ENCODE data around the gene AFG3L2.
A peak's percentile ranks its signal among the peaks of the same experiment; 100 is the strongest.

AFG3L2 gene

DNA sequence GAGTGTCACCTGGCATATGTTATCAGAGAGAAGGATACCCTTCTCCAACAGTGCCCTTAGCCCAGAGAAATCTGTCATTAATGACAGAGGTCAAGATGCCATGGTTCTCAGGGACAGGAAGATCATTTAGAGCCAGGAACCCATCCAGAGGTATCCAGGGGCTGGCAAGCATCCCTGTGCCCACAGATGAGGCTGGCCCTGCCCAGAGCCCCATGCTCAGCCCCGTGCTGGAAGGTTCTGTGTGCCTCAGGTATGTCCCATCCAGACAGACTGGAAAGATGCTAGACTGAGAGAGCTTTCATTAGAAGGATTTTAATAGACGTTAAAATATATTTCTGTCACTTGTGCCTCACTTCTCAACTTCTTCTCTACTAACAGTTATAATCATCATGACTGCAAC lies 77.2 kb downstream of the AFG3L2 start:
- DNase-seq, result no peak

DNA sequence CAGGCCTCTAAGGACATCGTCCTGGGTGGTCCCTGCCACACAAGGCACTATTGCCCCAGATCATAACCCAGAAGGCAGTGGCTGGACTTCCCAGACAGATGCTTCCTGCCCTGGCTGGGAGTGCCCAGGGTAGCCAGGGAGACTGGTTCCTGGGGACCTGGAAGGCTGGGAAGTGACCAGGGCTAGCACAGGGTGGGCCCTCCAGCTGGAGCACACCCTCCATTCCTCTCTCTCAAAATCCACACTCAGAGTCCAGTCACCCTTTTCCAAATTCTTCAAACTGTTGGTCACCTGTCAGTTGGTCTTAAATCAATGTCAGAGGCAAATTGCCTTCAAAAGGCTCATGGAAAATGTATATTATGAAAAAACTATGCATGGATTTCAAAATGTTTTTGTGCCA lies 80.6 kb downstream of the AFG3L2 start:
- DNase-seq, result no peak

DNA sequence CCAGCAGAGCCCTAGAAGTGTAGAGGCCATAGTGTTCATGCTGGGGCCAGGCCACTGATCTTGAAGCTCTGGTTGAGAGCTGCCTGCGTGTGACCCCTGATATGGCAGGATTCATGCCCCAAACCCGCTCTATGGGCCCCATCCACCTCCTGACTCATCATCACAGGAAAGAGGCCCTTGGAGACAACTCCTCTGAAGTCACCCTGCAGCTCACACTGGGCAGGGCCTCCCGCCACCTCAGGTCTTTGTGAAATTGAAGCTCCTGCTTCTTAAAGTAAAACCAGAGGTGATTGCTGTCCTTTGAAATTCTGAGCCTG lies 81.0 kb downstream of the AFG3L2 start:
- no peak for DNase-seq

DNA sequence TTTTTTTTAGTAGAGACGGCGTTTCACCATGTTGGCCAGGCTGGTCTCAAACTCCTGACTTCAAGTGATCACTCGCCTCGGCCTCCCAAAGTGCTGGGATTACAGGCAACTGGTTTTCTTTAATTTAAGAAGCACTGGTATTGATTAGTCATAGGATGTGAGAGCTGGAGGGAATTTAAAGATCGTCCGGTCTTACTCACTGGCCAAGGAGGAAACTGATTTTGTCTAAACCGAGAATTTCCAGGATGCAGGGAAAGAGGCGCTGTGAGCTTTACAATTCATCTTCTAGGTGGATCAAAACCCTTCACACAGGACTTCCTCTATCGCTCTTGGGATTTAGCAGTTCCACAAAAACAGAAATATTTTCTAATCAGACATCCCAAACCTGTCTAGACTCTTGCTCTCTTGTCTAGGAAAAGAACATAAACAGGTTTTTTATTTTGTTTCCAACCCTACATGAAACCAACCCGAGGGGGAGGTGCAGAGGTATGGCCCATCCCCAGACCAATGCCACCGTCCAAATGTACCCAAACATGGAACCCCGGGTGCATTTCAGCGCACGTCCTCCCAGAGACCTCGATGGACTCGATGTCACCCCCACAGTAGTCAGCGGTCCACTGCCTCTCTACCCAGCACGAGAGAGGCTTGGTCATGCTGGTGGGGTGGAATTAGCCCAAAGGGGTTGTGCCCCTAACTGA lies 81.5 kb downstream of the AFG3L2 start:
- DNase-seq, result no peak

- no peak for DNase-seq
These were observed 83.2 kb downstream of the AFG3L2 start for GRCh38 chr18:12293831-12294230.

DNA sequence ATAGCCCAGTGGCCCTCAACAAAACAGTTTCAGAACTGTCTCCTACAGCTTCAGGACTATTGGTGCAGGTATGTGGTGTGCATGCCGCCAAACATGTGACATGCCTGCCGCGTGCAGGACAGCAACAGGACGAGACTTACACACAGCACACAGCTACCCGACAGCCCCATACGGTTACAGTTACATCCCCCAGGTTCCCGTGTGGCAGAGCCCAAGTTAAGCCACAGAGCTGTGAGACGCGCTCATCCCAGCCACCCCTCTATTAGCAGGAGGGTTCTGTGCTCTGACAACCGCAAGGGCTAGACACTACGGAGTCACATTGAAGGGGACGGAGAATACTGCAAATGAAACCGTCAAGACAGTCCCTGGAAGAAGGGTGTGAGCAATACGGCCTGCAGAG lies 85.3 kb downstream of the AFG3L2 start:
- no peak for DNase-seq

GRCh38 chr18:12291161-12291560 lies 85.9 kb downstream of the AFG3L2 start:
- DNase-seq, result no peak

GRCh38 chr18:12290086-12290485 lies 86.9 kb downstream of the AFG3L2 start:
- no peak for DNase-seq

- DNase-seq, result no peak
These were observed 88.6 kb downstream of the AFG3L2 start for GRCh38 chr18:12288403-12288755.

GRCh38 chr18:12287684-12288402 lies 89.2 kb downstream of the AFG3L2 start:
- DNase-seq, result peak; percentile 90

DNA sequence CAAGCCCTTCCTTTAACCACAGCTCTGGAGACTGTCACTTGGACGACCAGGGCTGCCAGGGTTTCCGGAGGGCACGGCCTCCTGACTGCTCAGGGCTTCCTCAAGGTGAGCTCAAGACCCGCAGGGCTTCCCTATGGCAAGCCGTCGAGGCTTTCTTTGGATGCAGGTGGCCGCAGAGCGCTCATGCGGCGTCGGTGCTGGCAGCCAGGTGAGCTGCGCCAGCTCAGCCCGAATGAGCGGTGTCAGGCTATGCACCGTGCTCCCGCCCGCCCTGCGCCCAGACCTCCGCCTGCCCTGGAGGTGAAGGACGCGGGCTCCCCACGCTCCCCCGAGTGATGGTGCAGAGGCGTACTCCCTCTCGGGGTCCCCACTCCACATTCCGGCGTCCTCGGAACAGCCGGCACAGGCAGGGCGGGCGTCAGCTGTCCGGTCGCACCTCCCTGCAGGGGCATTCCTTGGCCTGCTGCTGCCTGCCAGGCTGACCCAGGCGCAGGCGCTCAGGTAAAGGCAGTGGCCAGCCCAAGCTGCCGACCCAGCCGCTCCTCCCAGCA lies 89.8 kb downstream of the AFG3L2 start:
- DNase-seq, result no peak

DNA sequence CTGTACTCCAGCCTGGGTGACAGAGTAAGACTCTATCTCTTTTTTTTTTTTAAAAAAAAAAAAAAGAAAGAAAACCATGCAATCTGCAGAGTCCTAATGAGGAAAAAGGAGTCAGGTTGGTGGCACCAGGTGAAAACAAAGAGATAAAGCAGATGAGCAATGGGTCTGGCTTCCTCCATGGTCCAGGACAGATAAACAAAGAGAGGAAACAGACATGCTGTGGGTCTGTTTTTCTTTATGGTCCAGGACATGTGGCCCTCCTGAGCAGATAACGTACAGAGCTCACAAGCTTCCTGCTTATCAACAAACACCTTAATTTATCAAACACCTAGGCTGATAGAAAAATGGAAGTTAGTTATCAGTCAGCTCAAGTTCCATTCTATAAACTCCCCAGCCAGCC lies 93.4 kb downstream of the AFG3L2 start:
- no peak for DNase-seq

DNA sequence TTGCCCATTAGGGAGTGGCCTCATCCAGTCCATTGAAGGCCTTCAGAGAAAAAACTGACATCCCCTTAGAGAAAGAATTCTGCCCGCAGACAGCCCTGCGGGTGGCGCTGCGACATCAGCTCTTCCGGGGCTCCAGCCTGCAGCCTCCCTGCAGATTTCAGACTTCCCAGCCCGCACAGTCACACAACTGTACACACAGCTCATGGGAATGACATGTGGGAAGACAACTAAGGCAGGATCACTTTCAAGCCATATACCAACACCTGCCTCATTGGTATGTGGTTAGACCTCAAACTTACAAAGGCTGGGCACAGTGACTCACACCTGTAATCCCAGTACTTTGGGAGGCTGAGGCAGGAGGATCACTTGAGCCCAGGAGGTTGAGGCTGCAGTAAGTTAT lies 93.8 kb downstream of the AFG3L2 start:
- peak; percentile 35 for DNase-seq

GRCh38 chr18:12282442-12283039 lies 94.5 kb downstream of the AFG3L2 start:
- peak; percentile 77 for DNase-seq

- DNase-seq, result peak; percentile 28
These were observed 95.2 kb downstream of the AFG3L2 start for GRCh38 chr18:12281861-12282260.

GRCh38 chr18:12279781-12280531 lies 97.1 kb downstream of the AFG3L2 start:
- DNase-seq, result no peak
